ENCODE measurements around the gene CLPTM1L.

GRCh38 chr5:1311439-1312055, 33.4 kb downstream of the CLPTM1L start:
- TF ChIP-seq CTCF (IDR thresholded peaks at IDR 0.05) (no peak), POLR2A (IDR thresholded peaks at IDR 0.05) (no peak), POLR2AphosphoS5 (IDR thresholded peaks at IDR 0.05) (no peak), EP300 (IDR thresholded peaks at IDR 0.05; ENCODE audit: low read depth) (no peak)

Measured in transverse colon (tissue), 4 donors.